ENCODE measurements around the gene SLC48A1. TPM values are rescaled to one million over a fixed set of nuclear protein-coding genes. Genes with fewer than 3 reads are reported as not detected.

Gene SLC48A1
- total and polyA plus RNA-seq, 12 donors = 12.6 to 31.9 (median 22.1) TPM

GRCh38 chr12:47754881-47755280, 18.2 kb upstream of the SLC48A1 start:
- ATAC-seq (peak in 3 of 8 donors; percentile 7 to 32 (median 18)), DNase-seq (peak in 1 of 2 donors; percentile 50)
- peaks cover 37 to 89% (median 71%) of the 10 kb centered on the region in 9 donors for H3K4me1 ChIP-seq
- peaks cover 0 to 28% (median 0%) of the 10 kb centered on the region in 9 donors for H3K36me3 ChIP-seq
- 56 to 59% methylated on average over 3 of the region's 3 CpGs for WGBS, 2 donors
- no peaks in the 10 kb centered on the region for H3K27me3 ChIP-seq
- peak overlapping the region in 4 of 10 donors; percentile 26 to 71 (median 52) for H3K4me3 ChIP-seq
- no peaks in the 10 kb centered on the region for H3K9me3 ChIP-seq
- peak overlapping the region; percentile 71 to 91 (median 86) for H3K27ac ChIP-seq
- intact Hi-C loops (cut with DNase I) = loop anchor here in 1 of 10 donors (10.0 kb wide), 1 partner anchor 790 kb away; no protein-coding TSS in a partner anchor
- no peak for TF ChIP-seq CTCF (IDR thresholded peaks at IDR 0.05)

- no peak for DNase-seq
- peak overlapping the region; percentile 34 to 78 (median 59) for H3K4me3 ChIP-seq
- no peaks in the 10 kb centered on the region for H3K27me3 ChIP-seq
- TF ChIP-seq CTCF (IDR thresholded peaks at IDR 0.05) = no peak
- intact Hi-C loops (cut with DNase I) = loop anchor here in 1 of 10 donors (10.0 kb wide), 1 partner anchor 791 kb away; no protein-coding TSS in a partner anchor
- peaks cover 37 to 92% (median 68%) of the 10 kb centered on the region in 9 donors for H3K4me1 ChIP-seq
- H3K36me3 ChIP-seq = peaks cover 0 to 17% (median 0%) of the 10 kb centered on the region in 9 donors
- ATAC-seq = no peak
- peak overlapping the region; percentile 57 to 91 (median 86) for H3K27ac ChIP-seq
- no peaks in the 10 kb centered on the region for H3K9me3 ChIP-seq
- WGBS, 2 donors = 54 to 58% methylated on average over 12 of the region's 12 CpGs
These were observed 17.1 kb upstream of the SLC48A1 start for GRCh38 chr12:47755655-47756562.

- Histone ChIP-seq H3K36me3 (peaks cover 0 to 5% (median 0%) of the 10 kb centered on the region in 9 donors), H3K27me3 (no peaks in the 10 kb centered on the region), H3K4me3 (peak overlapping the region; percentile 34 to 78 (median 59)), H3K27ac (peak overlapping the region; percentile 72 to 91 (median 86)), H3K9me3 (no peaks in the 10 kb centered on the region), H3K4me1 (peaks cover 27 to 80% (median 58%) of the 10 kb centered on the region in 9 donors)
- DNase-seq (no peak), ATAC-seq (no peak)
- 52 to 68% methylated on average over 7 of the region's 7 CpGs for WGBS, 2 donors
- no peak for TF ChIP-seq CTCF (IDR thresholded peaks at IDR 0.05)
- intact Hi-C loops (cut with DNase I) = loop anchor here in 1 of 10 donors (10.0 kb wide), 1 partner anchor 793 kb away; no protein-coding TSS in a partner anchor
These were observed 15.6 kb upstream of the SLC48A1 start for GRCh38 chr12:47757364-47757839.

All from heart right ventricle (tissue), 16 donors.